MM.1S (cell line): ENCODE data around the gene TTLL1.

Experiments
- DNase-seq: peaks from one replicate; pipeline ENCODE4 v3.0.0-alpha.2; 2015
- H2AFZ ChIP-seq: fragments of 300-600 bp; sonication (generic); 2 replicates; pipeline ENCODE4 v1.6.0; 2016; ENCODE audit warnings: antibody characterized with exemption, low read length
- H3F3A ChIP-seq: fragments of 300-600 bp; sonication (generic); 2 replicates; pipeline ENCODE4 v1.6.1; 2016; ENCODE audit warnings: mild to moderate bottlenecking, antibody characterized with exemption, low read length, moderate library complexity, mixed read lengths; ENCODE audit not compliant: insufficient read depth
- H3K27ac ChIP-seq: fragments of 300-600 bp; sonication (generic); 2 replicates; pipeline ENCODE4 v1.5.1; 2016; ENCODE audit warnings: mild to moderate bottlenecking, low read length
- H3K27me3 ChIP-seq: fragments of 300-600 bp; sonication (generic); replicated peaks from 2 replicates; pipeline ENCODE4 v1.6.0; 2016; ENCODE audit warnings: low read length; ENCODE audit not compliant: insufficient read depth
- H3K36me3 ChIP-seq: fragments of 300-600 bp; sonication (generic); replicated peaks from 2 replicates; pipeline ENCODE4 v1.6.1; 2016; ENCODE audit warnings: mild to moderate bottlenecking, low read length, mixed read lengths; ENCODE audit not compliant: insufficient read depth
- H3K4me1 ChIP-seq: fragments of 300-600 bp; sonication (generic); 2 replicates; pipeline ENCODE4 v1.6.1; 2016; ENCODE audit warnings: low read length, mixed read lengths
- H3K4me2 ChIP-seq: fragments of 300-600 bp; sonication (generic); 2 replicates; pipeline ENCODE4 v1.6.0; 2016; ENCODE audit warnings: low read depth, low read length
- H3K4me3 ChIP-seq: fragments of 300-600 bp; sonication (generic); 2 replicates; pipeline ENCODE4 v1.5.1; 2016; ENCODE audit warnings: low read length, mixed read lengths
- H3K79me2 ChIP-seq: fragments of 300-600 bp; sonication (generic); 2 replicates; pipeline ENCODE4 v1.6.1; 2016; ENCODE audit warnings: mixed run types, low read length, mixed read lengths
- H3K9ac ChIP-seq: fragments of 300-600 bp; sonication (generic); 2 replicates; pipeline ENCODE4 v1.6.1; 2016; ENCODE audit warnings: low read length, mixed read lengths
- H3K9me2 ChIP-seq: fragments of 300-600 bp; sonication (generic); replicated peaks from 2 replicates; pipeline ENCODE4 v1.6.1; 2016; ENCODE audit warnings: mild to moderate bottlenecking, low read length, mixed read lengths; ENCODE audit not compliant: insufficient read depth
- H3K9me3 ChIP-seq: fragments of 300-600 bp; sonication (generic); replicated peaks from 2 replicates; pipeline ENCODE4 v1.6.1; 2016; ENCODE audit warnings: mild to moderate bottlenecking, low read length, mixed read lengths; ENCODE audit not compliant: insufficient read depth
- H4K20me1 ChIP-seq: fragments of 300-600 bp; sonication (generic); 2 replicates; pipeline ENCODE4 v1.6.1; 2016; ENCODE audit warnings: mild to moderate bottlenecking, low read length, moderate library complexity, mixed read lengths; ENCODE audit not compliant: insufficient read depth
- EZH2 ChIP-seq: fragments of 300-600 bp; sonication (generic); optimal IDR thresholded peaks from 2 replicates; pipeline ENCODE3; 2017; ENCODE audit warnings: low read depth, mild to moderate bottlenecking, antibody characterized with exemption, low read length, mixed read lengths
- EZH2phosphoT487 ChIP-seq: fragments of 300-600 bp; sonication (generic); IDR thresholded peaks from 2 replicates; pipeline ENCODE4 v1.6.1; 2018; ENCODE audit warnings: antibody characterized with exemption, low read length
- TF ChIP-seq, protein P1 (sequence below): fragments of 300-600 bp; sonication (generic); IDR thresholded peaks from 2 replicates; pipeline ENCODE4 v1.5.1; 2016; ENCODE audit warnings: antibody characterized with exemption, low read length, mixed read lengths

Gene TTLL1

DNA sequence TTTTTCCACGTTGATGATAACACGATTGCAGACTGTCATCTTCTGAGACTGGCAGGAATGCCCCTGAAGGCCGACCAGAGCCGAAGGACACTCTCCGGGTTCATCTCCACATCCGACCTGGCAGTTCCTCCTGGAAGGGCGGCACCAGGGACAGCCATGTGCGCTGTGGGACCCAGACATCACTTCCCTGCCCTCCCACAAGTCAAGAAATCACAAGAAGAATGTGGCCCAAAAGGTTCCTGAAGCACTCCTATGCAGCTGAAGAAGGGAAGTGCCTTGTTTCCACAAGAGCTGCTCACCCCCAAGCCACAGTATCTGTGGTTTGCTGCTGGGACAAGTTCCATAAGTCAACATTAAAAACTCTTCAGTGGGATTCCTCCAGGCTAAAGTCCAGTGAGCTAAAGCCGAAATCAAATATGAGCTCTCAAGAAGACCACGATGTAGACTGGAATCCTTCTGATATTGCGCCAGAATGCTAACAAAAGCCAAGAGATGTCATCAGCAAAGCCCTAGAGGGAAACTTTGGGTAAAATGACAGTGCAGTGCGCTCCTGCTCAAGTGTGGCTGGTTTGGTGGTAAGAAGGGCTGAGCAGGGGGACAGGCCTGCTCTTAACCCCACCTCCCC, 95.4 kb downstream of the TTLL1 start:
- TF ChIP-seq EZH2phosphoT487 (no peak), EZH2 (no peak)
- TF ChIP-seq, protein P1, sequence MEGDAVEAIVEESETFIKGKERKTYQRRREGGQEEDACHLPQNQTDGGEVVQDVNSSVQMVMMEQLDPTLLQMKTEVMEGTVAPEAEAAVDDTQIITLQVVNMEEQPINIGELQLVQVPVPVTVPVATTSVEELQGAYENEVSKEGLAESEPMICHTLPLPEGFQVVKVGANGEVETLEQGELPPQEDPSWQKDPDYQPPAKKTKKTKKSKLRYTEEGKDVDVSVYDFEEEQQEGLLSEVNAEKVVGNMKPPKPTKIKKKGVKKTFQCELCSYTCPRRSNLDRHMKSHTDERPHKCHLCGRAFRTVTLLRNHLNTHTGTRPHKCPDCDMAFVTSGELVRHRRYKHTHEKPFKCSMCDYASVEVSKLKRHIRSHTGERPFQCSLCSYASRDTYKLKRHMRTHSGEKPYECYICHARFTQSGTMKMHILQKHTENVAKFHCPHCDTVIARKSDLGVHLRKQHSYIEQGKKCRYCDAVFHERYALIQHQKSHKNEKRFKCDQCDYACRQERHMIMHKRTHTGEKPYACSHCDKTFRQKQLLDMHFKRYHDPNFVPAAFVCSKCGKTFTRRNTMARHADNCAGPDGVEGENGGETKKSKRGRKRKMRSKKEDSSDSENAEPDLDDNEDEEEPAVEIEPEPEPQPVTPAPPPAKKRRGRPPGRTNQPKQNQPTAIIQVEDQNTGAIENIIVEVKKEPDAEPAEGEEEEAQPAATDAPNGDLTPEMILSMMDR, result no peak
- Histone ChIP-seq H3K9me2 (no peaks in the 10 kb centered on the region), H4K20me1 (no peaks in the 10 kb centered on the region), H3K27ac (no peak overlapping the region), H3K4me2 (no peak overlapping the region), H3K27me3 (no peaks in the 10 kb centered on the region), H3K36me3 (no peaks in the 10 kb centered on the region), H3K9me3 (no peaks in the 10 kb centered on the region), H3K4me3 (no peak overlapping the region), H3K4me1 (no peaks in the 10 kb centered on the region), H3F3A (no peaks in the 10 kb centered on the region), H3K79me2 (peaks cover 9% of the 10 kb centered on the region), H3K9ac (no peak overlapping the region), H2AFZ (no peak overlapping the region)
- no peak for DNase-seq

DNA sequence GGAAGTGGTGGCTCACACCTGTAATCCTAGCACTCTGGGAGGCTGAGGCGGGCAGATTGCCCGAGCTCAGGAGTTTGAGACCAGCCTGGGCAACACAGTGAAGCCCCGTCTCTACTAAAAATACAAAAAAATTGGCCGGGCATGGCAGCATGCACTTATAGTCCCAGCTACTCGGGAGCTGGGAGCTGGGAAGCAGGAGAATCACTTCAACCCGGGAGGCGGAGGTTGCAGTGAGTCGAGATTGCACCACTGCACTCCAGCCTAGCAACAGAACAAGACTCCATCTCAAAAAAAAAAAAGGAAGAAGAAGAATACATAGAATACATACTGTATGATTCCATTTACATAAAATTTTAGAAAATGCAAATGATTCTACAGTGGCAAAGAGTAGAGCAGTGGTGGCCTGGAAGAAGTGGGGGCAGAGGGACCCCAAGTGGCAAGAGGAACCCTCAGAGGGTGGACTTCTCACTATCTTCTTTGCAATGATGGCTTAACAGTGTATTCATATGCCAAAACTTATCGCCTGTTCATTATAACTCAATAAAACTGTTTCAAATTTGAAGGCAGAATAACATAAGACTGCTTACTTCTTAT, 96.2 kb downstream of the TTLL1 start:
- H3F3A ChIP-seq, result no peaks in the 10 kb centered on the region
- H3K4me3 ChIP-seq, result no peak overlapping the region
- H3K27me3 ChIP-seq, result no peaks in the 10 kb centered on the region
- H4K20me1 ChIP-seq, result no peaks in the 10 kb centered on the region
- no peak overlapping the region for H2AFZ ChIP-seq
- no peak overlapping the region for H3K9ac ChIP-seq
- peaks cover 12% of the 10 kb centered on the region for H3K79me2 ChIP-seq
- H3K4me2 ChIP-seq, result no peak overlapping the region
- H3K27ac ChIP-seq, result no peak overlapping the region
- H3K36me3 ChIP-seq, result no peaks in the 10 kb centered on the region
- TF ChIP-seq EZH2 (no peak), EZH2phosphoT487 (no peak)
- TF ChIP-seq, protein P1, result no peak
- no peak for DNase-seq
- no peaks in the 10 kb centered on the region for H3K9me3 ChIP-seq
- H3K4me1 ChIP-seq, result no peaks in the 10 kb centered on the region
- no peaks in the 10 kb centered on the region for H3K9me2 ChIP-seq

DNA sequence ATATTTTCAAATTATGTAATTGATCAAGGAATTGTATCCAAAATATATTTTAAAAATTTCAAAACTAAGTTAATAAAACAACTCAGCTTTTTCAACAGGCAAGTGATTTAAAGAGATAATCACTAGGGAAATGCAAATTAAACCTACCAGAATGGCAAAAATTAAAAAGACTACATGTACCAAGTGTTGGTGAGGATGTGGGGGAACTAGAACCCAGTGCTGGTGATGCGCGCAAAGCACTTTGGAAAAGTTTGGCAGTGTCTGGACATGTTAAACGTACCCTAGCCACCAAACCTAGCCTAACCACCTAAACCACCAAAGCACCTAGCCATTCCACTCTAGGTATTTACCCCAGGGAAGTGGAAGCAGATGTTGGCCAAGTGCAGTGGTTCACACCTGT, 97.1 kb downstream of the TTLL1 start:
- no peak overlapping the region for H3K4me3 ChIP-seq
- no peak overlapping the region for H2AFZ ChIP-seq
- no peak for DNase-seq
- no peaks in the 10 kb centered on the region for H3K9me3 ChIP-seq
- H3K27me3 ChIP-seq, result no peaks in the 10 kb centered on the region
- TF ChIP-seq EZH2phosphoT487, result no peak
- TF ChIP-seq, protein P1, result no peak
- TF ChIP-seq EZH2, result no peak
- no peaks in the 10 kb centered on the region for H3K9me2 ChIP-seq
- no peak overlapping the region for H3K9ac ChIP-seq
- no peaks in the 10 kb centered on the region for H3K36me3 ChIP-seq
- no peak overlapping the region for H3K27ac ChIP-seq
- H3K4me2 ChIP-seq, result no peak overlapping the region
- H4K20me1 ChIP-seq, result no peaks in the 10 kb centered on the region
- no peaks in the 10 kb centered on the region for H3F3A ChIP-seq
- H3K4me1 ChIP-seq, result no peaks in the 10 kb centered on the region
- peaks cover 12% of the 10 kb centered on the region for H3K79me2 ChIP-seq
